GM12874 (cell line): Measurements from ENCODE around the gene NAV2.

Experiments
- CTCF ChIP-seq: IDR thresholded peaks from 2 replicates; pipeline ENCODE4 v1.5.1; 2011; ENCODE audit warnings: low read depth, mild to moderate bottlenecking, control low read depth, low read length, moderate library complexity; ENCODE audit not compliant: insufficient read depth

NAV2 gene

GRCh38 chr11:19876750-19877149 lies 164.1 kb downstream of the NAV2 start:
- no peak for TF ChIP-seq CTCF

GRCh38 chr11:19878520-19878919 lies 165.9 kb downstream of the NAV2 start:
- TF ChIP-seq CTCF: no peak

- no peak for TF ChIP-seq CTCF
Observed at GRCh38 chr11:19879307-19880087, 166.9 kb downstream of the NAV2 start.

- no peak for TF ChIP-seq CTCF
Observed at GRCh38 chr11:19880088-19880345, 167.4 kb downstream of the NAV2 start.

GRCh38 chr11:19881177-19881576 lies 168.5 kb downstream of the NAV2 start:
- TF ChIP-seq CTCF: no peak

GRCh38 chr11:19882356-19882755 lies 169.7 kb downstream of the NAV2 start:
- TF ChIP-seq CTCF: no peak

- no peak for TF ChIP-seq CTCF
Observed at GRCh38 chr11:19886498-19886897, 173.9 kb downstream of the NAV2 start.
